ENCODE measurements around the gene SPIRE2.
A peak's percentile ranks its signal among the peaks of the same experiment; 100 is the strongest.

SPIRE2 gene

GRCh38 chr16:89837014-89837546 is 8.8 kb downstream of the SPIRE2 start:
- Histone ChIP-seq H3K9me3 (ENCODE audit: control insufficient read depth, low read length) (no peaks in the 10 kb centered on the region), H3K4me3 (ENCODE audit: insufficient read depth, low read depth, low read length, poor library complexity, severe bottlenecking) (peak overlapping the region; percentile 40), H3K4me1 (ENCODE audit: control insufficient read depth, insufficient read depth, low read length, poor library complexity, severe bottlenecking) (peaks cover 16% of the 10 kb centered on the region), H3K27ac (ENCODE audit: insufficient read depth, low read length, poor library complexity, severe bottlenecking) (no peak overlapping the region), H3K27me3 (replicated peaks; ENCODE audit: control insufficient read depth, insufficient read depth, low read length, poor library complexity, severe bottlenecking) (peaks cover 2% of the 10 kb centered on the region), H3K36me3 (ENCODE audit: control insufficient read depth, insufficient read depth, low read length) (no peaks in the 10 kb centered on the region)
- DNase-seq = no peak

- no peak overlapping the region for H3K27ac ChIP-seq (ENCODE audit: insufficient read depth, low read length, poor library complexity, severe bottlenecking)
- H3K4me3 ChIP-seq (ENCODE audit: insufficient read depth, low read depth, low read length, poor library complexity, severe bottlenecking) = no peak overlapping the region
- H3K9me3 ChIP-seq (ENCODE audit: control insufficient read depth, low read length) = no peaks in the 10 kb centered on the region
- no peaks in the 10 kb centered on the region for H3K27me3 ChIP-seq (replicated peaks; ENCODE audit: control insufficient read depth, insufficient read depth, low read length, poor library complexity, severe bottlenecking)
- H3K4me1 ChIP-seq (ENCODE audit: control insufficient read depth, insufficient read depth, low read length, poor library complexity, severe bottlenecking) = peaks cover 25% of the 10 kb centered on the region
- no peaks in the 10 kb centered on the region for H3K36me3 ChIP-seq (ENCODE audit: control insufficient read depth, insufficient read depth, low read length)
- peak; percentile 33 to 56 (median 39) for DNase-seq
These were observed 13.0 kb downstream of the SPIRE2 start for GRCh38 chr16:89841275-89841674.

GRCh38 chr16:89842471-89843408 is 14.5 kb downstream of the SPIRE2 start:
- H3K9me3 ChIP-seq (ENCODE audit: control insufficient read depth, low read length) = no peaks in the 10 kb centered on the region
- H3K36me3 ChIP-seq (ENCODE audit: control insufficient read depth, insufficient read depth, low read length) = no peaks in the 10 kb centered on the region
- H3K4me1 ChIP-seq (ENCODE audit: control insufficient read depth, insufficient read depth, low read length, poor library complexity, severe bottlenecking) = peaks cover 19% of the 10 kb centered on the region
- DNase-seq = no peak
- H3K4me3 ChIP-seq (ENCODE audit: insufficient read depth, low read depth, low read length, poor library complexity, severe bottlenecking) = no peak overlapping the region
- no peak overlapping the region for H3K27ac ChIP-seq (ENCODE audit: insufficient read depth, low read length, poor library complexity, severe bottlenecking)
- no peaks in the 10 kb centered on the region for H3K27me3 ChIP-seq (replicated peaks; ENCODE audit: control insufficient read depth, insufficient read depth, low read length, poor library complexity, severe bottlenecking)

GRCh38 chr16:89843409-89844350 is 15.4 kb downstream of the SPIRE2 start:
- no peak for DNase-seq
- no peaks in the 10 kb centered on the region for H3K36me3 ChIP-seq (ENCODE audit: control insufficient read depth, insufficient read depth, low read length)
- no peaks in the 10 kb centered on the region for H3K27me3 ChIP-seq (replicated peaks; ENCODE audit: control insufficient read depth, insufficient read depth, low read length, poor library complexity, severe bottlenecking)
- no peak overlapping the region for H3K4me3 ChIP-seq (ENCODE audit: insufficient read depth, low read depth, low read length, poor library complexity, severe bottlenecking)
- no peak overlapping the region for H3K27ac ChIP-seq (ENCODE audit: insufficient read depth, low read length, poor library complexity, severe bottlenecking)
- peaks cover 10% of the 10 kb centered on the region for H3K4me1 ChIP-seq (ENCODE audit: control insufficient read depth, insufficient read depth, low read length, poor library complexity, severe bottlenecking)
- no peaks in the 10 kb centered on the region for H3K9me3 ChIP-seq (ENCODE audit: control insufficient read depth, low read length)

GRCh38 chr16:89844739-89845339 is 16.6 kb downstream of the SPIRE2 start:
- Histone ChIP-seq H3K36me3 (ENCODE audit: control insufficient read depth, insufficient read depth, low read length) (no peaks in the 10 kb centered on the region), H3K4me3 (ENCODE audit: insufficient read depth, low read depth, low read length, poor library complexity, severe bottlenecking) (no peak overlapping the region), H3K4me1 (ENCODE audit: control insufficient read depth, insufficient read depth, low read length, poor library complexity, severe bottlenecking) (peaks cover 9% of the 10 kb centered on the region), H3K9me3 (ENCODE audit: control insufficient read depth, low read length) (no peaks in the 10 kb centered on the region), H3K27ac (ENCODE audit: insufficient read depth, low read length, poor library complexity, severe bottlenecking) (no peak overlapping the region), H3K27me3 (replicated peaks; ENCODE audit: control insufficient read depth, insufficient read depth, low read length, poor library complexity, severe bottlenecking) (no peaks in the 10 kb centered on the region)
- no peak for DNase-seq

GRCh38 chr16:89845417-89845816 is 17.1 kb downstream of the SPIRE2 start:
- DNase-seq = no peak
- H3K4me3 ChIP-seq (ENCODE audit: insufficient read depth, low read depth, low read length, poor library complexity, severe bottlenecking) = no peak overlapping the region
- no peak overlapping the region for H3K27ac ChIP-seq (ENCODE audit: insufficient read depth, low read length, poor library complexity, severe bottlenecking)
- H3K4me1 ChIP-seq (ENCODE audit: control insufficient read depth, insufficient read depth, low read length, poor library complexity, severe bottlenecking) = peaks cover 9% of the 10 kb centered on the region
- H3K27me3 ChIP-seq (replicated peaks; ENCODE audit: control insufficient read depth, insufficient read depth, low read length, poor library complexity, severe bottlenecking) = no peaks in the 10 kb centered on the region
- no peaks in the 10 kb centered on the region for H3K36me3 ChIP-seq (ENCODE audit: control insufficient read depth, insufficient read depth, low read length)
- H3K9me3 ChIP-seq (ENCODE audit: control insufficient read depth, low read length) = no peaks in the 10 kb centered on the region

- H3K9me3 ChIP-seq (ENCODE audit: control insufficient read depth, low read length) = no peaks in the 10 kb centered on the region
- no peak for DNase-seq
- H3K4me1 ChIP-seq (ENCODE audit: control insufficient read depth, insufficient read depth, low read length, poor library complexity, severe bottlenecking) = peaks cover 9% of the 10 kb centered on the region
- no peaks in the 10 kb centered on the region for H3K27me3 ChIP-seq (replicated peaks; ENCODE audit: control insufficient read depth, insufficient read depth, low read length, poor library complexity, severe bottlenecking)
- H3K27ac ChIP-seq (ENCODE audit: insufficient read depth, low read length, poor library complexity, severe bottlenecking) = no peak overlapping the region
- no peak overlapping the region for H3K4me3 ChIP-seq (ENCODE audit: insufficient read depth, low read depth, low read length, poor library complexity, severe bottlenecking)
- no peaks in the 10 kb centered on the region for H3K36me3 ChIP-seq (ENCODE audit: control insufficient read depth, insufficient read depth, low read length)
These were observed 19.0 kb downstream of the SPIRE2 start for GRCh38 chr16:89847051-89847939.

- no peak for DNase-seq
- H3K4me3 ChIP-seq (ENCODE audit: insufficient read depth, low read depth, low read length, poor library complexity, severe bottlenecking) = no peak overlapping the region
- H3K27ac ChIP-seq (ENCODE audit: insufficient read depth, low read length, poor library complexity, severe bottlenecking) = no peak overlapping the region
- H3K4me1 ChIP-seq (ENCODE audit: control insufficient read depth, insufficient read depth, low read length, poor library complexity, severe bottlenecking) = peaks cover 9% of the 10 kb centered on the region
- no peaks in the 10 kb centered on the region for H3K27me3 ChIP-seq (replicated peaks; ENCODE audit: control insufficient read depth, insufficient read depth, low read length, poor library complexity, severe bottlenecking)
- no peaks in the 10 kb centered on the region for H3K9me3 ChIP-seq (ENCODE audit: control insufficient read depth, low read length)
- no peaks in the 10 kb centered on the region for H3K36me3 ChIP-seq (ENCODE audit: control insufficient read depth, insufficient read depth, low read length)
These were observed 19.6 kb downstream of the SPIRE2 start for GRCh38 chr16:89847940-89848297.

- no peaks in the 10 kb centered on the region for H3K36me3 ChIP-seq (ENCODE audit: control insufficient read depth, insufficient read depth, low read length)
- peaks cover 9% of the 10 kb centered on the region for H3K4me1 ChIP-seq (ENCODE audit: control insufficient read depth, insufficient read depth, low read length, poor library complexity, severe bottlenecking)
- no peaks in the 10 kb centered on the region for H3K27me3 ChIP-seq (replicated peaks; ENCODE audit: control insufficient read depth, insufficient read depth, low read length, poor library complexity, severe bottlenecking)
- H3K4me3 ChIP-seq (ENCODE audit: insufficient read depth, low read depth, low read length, poor library complexity, severe bottlenecking) = no peak overlapping the region
- no peak for DNase-seq
- no peak overlapping the region for H3K27ac ChIP-seq (ENCODE audit: insufficient read depth, low read length, poor library complexity, severe bottlenecking)
- H3K9me3 ChIP-seq (ENCODE audit: control insufficient read depth, low read length) = no peaks in the 10 kb centered on the region
These were observed 20.7 kb downstream of the SPIRE2 start for GRCh38 chr16:89848974-89849373.
